H1 (cell line): ENCODE data around the gene INCENP. TPM values are rescaled to one million over a fixed set of nuclear protein-coding genes. Genes with fewer than 3 reads are reported as not detected.

Source experiments
- CTCF ChIA-PET: fragments of 300-600 bp; sonication (Branson Sonifier 250); formaldehyde crosslinking; loops from one replicate; lab custom pipeline; 2021; ENCODE audit not compliant: partially characterized antibody; lab: Charles Lee
- POLR2A ChIA-PET: fragments of 300-600 bp; sonication (Branson Sonifier 250); formaldehyde crosslinking; loops from one replicate; lab custom pipeline; 2021; ENCODE audit warnings: inconsistent platforms; ENCODE audit not compliant: partially characterized antibody; lab: Charles Lee
- DNase-seq, 2 experiments: peaks; one replicate each; pipeline versions ENCODE4 v3.0.0 to v3.0.0-alpha.2; 2010 to 2022; ENCODE audit warnings: low spot score in 2 of 2, low read depth in 1 of 2, mixed read lengths in 1 of 2
- FAIRE-seq: peaks from 2 replicates; lab custom pipeline; 2011; peaks lifted over from hg19 to GRCh38; lab: Jason Lieb, UNC
- H2AFZ ChIP-seq: 2 replicates; pipeline ENCODE4 v1.8.1; 2012; ENCODE audit warnings: low read length, inconsistent platforms
- H2AK5ac ChIP-seq: 2 replicates; pipeline ENCODE4 v1.6.1; 2013; ENCODE audit warnings: low read depth, low read length
- H2BK120ac ChIP-seq: replicated peaks from 2 replicates; pipeline ENCODE3; 2013; ENCODE audit warnings: low read depth, low read length, inconsistent platforms
- H2BK12ac ChIP-seq: 2 replicates; pipeline ENCODE4 v1.6.1; 2013; ENCODE audit warnings: low read depth, low read length
- H2BK15ac ChIP-seq: 2 replicates; pipeline ENCODE4 v1.6.1; 2013; ENCODE audit warnings: low read length
- H2BK20ac ChIP-seq: 2 replicates; pipeline ENCODE4 v1.6.1; 2013; ENCODE audit warnings: low read length
- H2BK5ac ChIP-seq: 2 replicates; pipeline ENCODE4 v1.6.1; 2013; ENCODE audit warnings: low read depth, low read length
- H3K14ac ChIP-seq: 2 replicates; pipeline ENCODE4 v1.6.1; 2013; ENCODE audit warnings: inconsistent platforms; ENCODE audit not compliant: insufficient read length
- H3K18ac ChIP-seq: 2 replicates; pipeline ENCODE4 v1.6.1; 2013; ENCODE audit warnings: low read length; ENCODE audit errors: extremely low read depth
- H3K23ac ChIP-seq: 2 replicates; pipeline ENCODE4 v1.6.1; 2013; ENCODE audit warnings: inconsistent platforms; ENCODE audit not compliant: insufficient read length
- H3K23me2 ChIP-seq: 2 replicates; pipeline ENCODE4 v1.6.1; 2013; ENCODE audit warnings: low read depth, low read length
- H3K27ac ChIP-seq: 2 replicates; pipeline ENCODE4 v1.6.1; 2011; ENCODE audit warnings: low read depth, low read length, inconsistent platforms
- H3K27me3 ChIP-seq, 4 experiments: replicated peaks in 1 of 4; 1 replicate in 1 of 4; 2 replicates in 3 of 4; pipeline versions ENCODE4 v1.6.1 to v1.8.1; 2011 to 2013; ENCODE audit warnings: low read length in 3 of 4, mild to moderate bottlenecking in 3 of 4, inconsistent platforms in 2 of 4, mixed read lengths in 2 of 4, moderate library complexity in 1 of 4; ENCODE audit not compliant: control insufficient read depth in 3 of 4, insufficient read depth in 3 of 4; ENCODE audit errors: extremely low read depth in 1 of 4
- H3K36me3 ChIP-seq, 4 experiments: 2 replicates each; pipeline versions ENCODE4 v1.6.1 to v1.8.1; 2011 to 2013; ENCODE audit warnings: mild to moderate bottlenecking in 4 of 4, low read length in 3 of 4, moderate library complexity in 2 of 4, control low read depth in 1 of 4, inconsistent platforms in 1 of 4; ENCODE audit not compliant: insufficient read depth in 4 of 4, control insufficient read depth in 2 of 4
- H3K4ac ChIP-seq: replicated peaks from 2 replicates; pipeline ENCODE3; 2013; ENCODE audit warnings: low read length, low read depth, mixed read lengths, inconsistent platforms; ENCODE audit not compliant: insufficient read length
- H3K4me1 ChIP-seq, 4 experiments: replicated peaks in 1 of 4; 1 replicate in 1 of 4; 2 replicates in 3 of 4; pipeline versions ENCODE4 v1.6.1 to v1.8.1; 2011 to 2013; ENCODE audit warnings: low read length in 3 of 4, inconsistent platforms in 2 of 4, mixed read lengths in 1 of 4; ENCODE audit not compliant: insufficient read depth in 4 of 4, control insufficient read depth in 3 of 4
- H3K4me2 ChIP-seq, 2 experiments: 2 replicates each; pipeline versions ENCODE4 v1.6.1 to v1.8.1; 2011 to 2013; ENCODE audit warnings: low read depth in 2 of 2, low read length in 2 of 2, control low read depth in 1 of 2, inconsistent platforms in 1 of 2, mild to moderate bottlenecking in 1 of 2; ENCODE audit not compliant: insufficient read depth in 1 of 2
- H3K4me3 ChIP-seq, 4 experiments: fragments of 200-600, 300-600 bp in 1 of 4; sonication (generic), shearing (Covaris generic), sonication (Bioruptor Twin) in 1 of 4; 2 replicates each; pipeline versions ENCODE4 v1.5.1 to v1.8.1; 2011 to 2016; ENCODE audit warnings: low read length in 4 of 4, low read depth in 3 of 4, control low read depth in 2 of 4, inconsistent platforms in 2 of 4, mild to moderate bottlenecking in 2 of 4, mixed read lengths in 1 of 4, moderate library complexity in 1 of 4; ENCODE audit not compliant: insufficient read depth in 2 of 4; ENCODE audit errors: extremely low read depth in 1 of 4
- H3K56ac ChIP-seq: replicated peaks from 2 replicates; pipeline ENCODE3; 2013; ENCODE audit warnings: low read depth, mild to moderate bottlenecking, mixed read lengths, low read length, inconsistent platforms; ENCODE audit not compliant: insufficient read length
- H3K79me1 ChIP-seq: 2 replicates; pipeline ENCODE4 v1.6.1; 2013; ENCODE audit warnings: low read depth, low read length, control low read depth
- H3K79me2 ChIP-seq, 2 experiments: 2 replicates each; pipeline versions ENCODE4 v1.6.1 to v1.8.1; 2012 to 2013; ENCODE audit warnings: low read length in 2 of 2, mild to moderate bottlenecking in 2 of 2, inconsistent platforms in 1 of 2; ENCODE audit not compliant: insufficient read depth in 2 of 2, control insufficient read depth in 1 of 2
- H3K9ac ChIP-seq, 4 experiments: replicated peaks in 1 of 4; 1 replicate in 1 of 4; 2 replicates in 3 of 4; pipeline versions ENCODE4 v1.6.1 to v1.8.1; 2011 to 2013; ENCODE audit warnings: low read depth in 3 of 4, low read length in 3 of 4, control low read depth in 2 of 4, mild to moderate bottlenecking in 2 of 4, moderate library complexity in 2 of 4, inconsistent platforms in 1 of 4; ENCODE audit errors: extremely low read depth in 1 of 4
- H3K9me3 ChIP-seq, 2 experiments: 2 replicates each; pipeline versions ENCODE4 v1.6.1 to v1.8.1; 2012 to 2013; ENCODE audit warnings: mild to moderate bottlenecking in 2 of 2, moderate library complexity in 2 of 2, control low read depth in 1 of 2, inconsistent platforms in 1 of 2, low read depth in 1 of 2, low read length in 1 of 2, mixed read lengths in 1 of 2; ENCODE audit not compliant: insufficient read depth in 2 of 2
- H4K20me1 ChIP-seq, 2 experiments: replicated peaks in 1 of 2; 2 replicates each; pipeline versions ENCODE3 to v1.8.1; 2011 to 2013; ENCODE audit warnings: inconsistent platforms in 2 of 2, low read length in 2 of 2, mild to moderate bottlenecking in 1 of 2; ENCODE audit not compliant: insufficient read depth in 2 of 2, control insufficient read depth in 1 of 2
- H4K5ac ChIP-seq: 2 replicates; pipeline ENCODE4 v1.6.1; 2013; ENCODE audit warnings: low read length, low read depth, mixed read lengths, inconsistent platforms; ENCODE audit not compliant: insufficient read length
- H4K8ac ChIP-seq: 2 replicates; pipeline ENCODE4 v1.8.0; 2013; ENCODE audit warnings: mild to moderate bottlenecking, moderate library complexity, low read length, inconsistent platforms; ENCODE audit not compliant: insufficient read depth; ENCODE audit errors: extremely low read depth
- H4K91ac ChIP-seq: replicated peaks from 2 replicates; pipeline ENCODE3; 2013; ENCODE audit warnings: low read length, mixed read lengths, inconsistent platforms; ENCODE audit not compliant: insufficient read length
- BCL11A ChIP-seq, 2 experiments: IDR thresholded peaks; one replicate each; pipeline ENCODE4 v1.6.1; 2011; ENCODE audit warnings: low read depth in 2 of 2, low read length in 2 of 2, mild to moderate bottlenecking in 2 of 2
- CBX5 ChIP-seq: fragments of 300-800, 300-1000 bp; sonication (generic); IDR thresholded peaks from 2 replicates; pipeline ENCODE4 v1.7.1; 2016; ENCODE audit warnings: antibody characterized with exemption, low read length, low read depth
- CEBPB ChIP-seq: IDR thresholded peaks from 2 replicates; pipeline ENCODE4 v1.6.1; 2012; ENCODE audit warnings: low read depth, low read length
- CTCF ChIP-seq, 3 experiments: IDR thresholded peaks; 1 replicate in 2 of 3; 2 replicates in 1 of 3; pipeline versions ENCODE4 v1.5.1 to v1.6.1; 2011; ENCODE audit warnings: low read length in 3 of 3, mild to moderate bottlenecking in 3 of 3, inconsistent platforms in 2 of 3, low read depth in 1 of 3, moderate library complexity in 1 of 3; ENCODE audit not compliant: insufficient read depth in 1 of 3; ENCODE audit errors: control extremely low read depth in 1 of 3
- EP300 ChIP-seq, 2 experiments: IDR thresholded peaks; 1 replicate in 1 of 2; 2 replicates in 1 of 2; pipeline ENCODE4 v1.6.1; 2011 to 2012; ENCODE audit warnings: low read depth in 2 of 2, low read length in 2 of 2, mild to moderate bottlenecking in 2 of 2, borderline replicate concordance in 1 of 2, inconsistent platforms in 1 of 2, moderate library complexity in 1 of 2
- KDM5A ChIP-seq: fragments of 200-600 bp; IDR thresholded peaks from 2 replicates; pipeline ENCODE4 v1.7.1; 2012; ENCODE audit warnings: mild to moderate bottlenecking, low read length, inconsistent platforms, mixed read lengths
- POLR2A ChIP-seq, 2 experiments: IDR thresholded peaks; 1 replicate in 1 of 2; 2 replicates in 1 of 2; pipeline ENCODE4 v1.6.1; 2011; ENCODE audit warnings: low read depth in 2 of 2, low read length in 2 of 2, mild to moderate bottlenecking in 2 of 2; ENCODE audit errors: control extremely low read depth in 1 of 2
- RAD21 ChIP-seq, 2 experiments: IDR thresholded peaks in 1 of 2; conservative IDR thresholded peaks in 1 of 2; 2 replicates each; pipeline ENCODE4 v1.6.1; 2011; ENCODE audit warnings: low read depth in 2 of 2, low read length in 2 of 2, improper control_type of control experiment in 1 of 2, inconsistent platforms in 1 of 2, mild to moderate bottlenecking in 1 of 2, moderate library complexity in 1 of 2
- SP1 ChIP-seq: IDR thresholded peaks from 2 replicates; pipeline ENCODE4 v1.6.1; 2011; ENCODE audit warnings: low read depth, low read length
- WGBS, 2 experiments: shearing (Covaris generic) in 1 of 2; methylation state at CpG; one replicate each; pipeline versions ENCODE4 v1.1.6 to v1.1.7; 2013 to 2015; ENCODE audit warnings: low lambda C conversion rate in 2 of 2, mixed read lengths in 2 of 2, inconsistent platforms in 1 of 2, low coverage in 1 of 2, missing lambda C conversion rate in 1 of 2; ENCODE audit not compliant: insufficient replicate concordance in 2 of 2, insufficient coverage in 1 of 2, insufficient read length in 1 of 2; ENCODE audit errors: extremely low coverage in 1 of 2, missing lambda C conversion rate in 1 of 2; 5-methylcytosine and 5-hydroxymethylcytosine counted together
- polyA plus RNA-seq, 7 experiments: library from polyadenylated mRNA; depleted of rRNA in 3 of 7; stranded (reverse) in 5 of 7; unstranded in 2 of 7; fragments of >200 nt in 5 of 7; fragments of 200-250 nt in 2 of 7; gene quantifications; 1 replicate in 5 of 7; 2 replicates in 1 of 7; 4 replicates in 1 of 7; pipeline versions ENCODE4 v1.2.1 to v1.2.3, GENCODE V29; 2011 to 2013; ENCODE audit warnings: missing spikeins in 2 of 7, mixed read lengths in 2 of 7
- total RNA-seq: library from RNA; stranded (reverse); fragmentation: NEBNext Ultra II Directional; extraction: Animal tissue kit (Norgen Biotek cat#: 25700); gene quantifications from 2 replicates; pipeline ENCODE4 v1.2.1, GENCODE V29; 2021

The INCENP gene
- total and polyA plus RNA-seq, 2 of the 8 experiments (the other 6 are each of a cell fraction or from before 2014, with no cell fraction given) = 25.4 to 132 TPM

GRCh38 chr11:62108017-62108750 is 15.6 kb upstream of the INCENP start:
- Histone ChIP-seq H2BK12ac (peak overlapping the region; percentile 86; the same call in 1 of the 2 replicates), H2BK15ac (peak overlapping the region; percentile 92; the same call in 1 of the 2 replicates), H2BK5ac (no peak overlapping the region), H3K9ac (no peak overlapping the region), H2AK5ac (no peak overlapping the region), H3K79me2 (no peaks in the 10 kb centered on the region), H3K27ac (no peak overlapping the region), H4K20me1 (no peaks in the 10 kb centered on the region), H3K4ac (no peak overlapping the region), H3K36me3 (no peaks in the 10 kb centered on the region), H3K18ac (no peak overlapping the region), H3K9me3 (peaks cover 0 to 5% of the 10 kb centered on the region in 2 experiments; a peak in 2 of 4 replicates), H4K5ac (no peak overlapping the region), H3K79me1 (no peaks in the 10 kb centered on the region), H4K91ac (no peak overlapping the region), H2BK120ac (peak overlapping the region; percentile 70), H4K8ac (no peak overlapping the region), H3K56ac (no peak overlapping the region), H3K4me2 (no peak overlapping the region), H2BK20ac (no peak overlapping the region), H3K27me3 (no peaks in the 10 kb centered on the region), H3K23ac (no peak overlapping the region), H3K14ac (no peak overlapping the region), H3K4me1 (no peaks in the 10 kb centered on the region; a peak in 1 of 7 replicates), H2AFZ (peak overlapping the region; percentile 96), H3K4me3 (no peak overlapping the region), H3K23me2 (no peaks in the 10 kb centered on the region)
- ChIA-PET POLR2A (interaction anchor here (0.6 to 2.4 kb wide), 8 partner anchors 140 to 241 kb away, joined by 3 to 10 read pairs (median 4); partner anchors contain the start of genes BEST1 and FTH1), CTCF (interaction anchor here (0.6 to 9.4 kb wide), 72 partner anchors 9 to 724 kb away, joined by 3 to 132 read pairs (median 4); no protein-coding TSS in a partner anchor)
- FAIRE-seq (no peak), DNase-seq (peak in 1 of 2 experiments; percentile 19)
- 56% methylated on average over 14 of the region's 14 CpGs; no CpG with 5 or more reads in 1 of the 2 experiments for WGBS, 2 experiments
- TF ChIP-seq RAD21 (IDR thresholded peaks at IDR 0.05 in 1 of 2, conservative IDR thresholded peaks at IDR 0.05 in 1 of 2; ENCODE audit: low read depth in 2 of 2, low read length in 2 of 2) = peak; percentile 93 to 94
- no peak for TF ChIP-seq POLR2A (IDR thresholded peaks at IDR 0.05; ENCODE audit: control extremely low read depth in 1 of 2, low read depth in 2 of 2, low read length in 2 of 2)
- peak in 2 of 3 experiments; percentile 77 to 83; a peak in 3 of 4 replicates for TF ChIP-seq CTCF (IDR thresholded peaks at IDR 0.05; ENCODE audit: control extremely low read depth in 1 of 3, insufficient read depth in 1 of 3, low read depth in 1 of 3, low read length in 3 of 3)
- TF ChIP-seq CEBPB = 0 out of 2 replicates have a peak, but pooled peaks have one; percentile 6
- TF ChIP-seq EP300 (IDR thresholded peaks at IDR 0.05; ENCODE audit: borderline replicate concordance in 1 of 2, low read depth in 2 of 2, low read length in 2 of 2) = no peak
- no peak for TF ChIP-seq KDM5A
- no peak for TF ChIP-seq CBX5
- TF ChIP-seq SP1 = no peak
- no peak for TF ChIP-seq BCL11A (IDR thresholded peaks at IDR 0.05; ENCODE audit: low read depth in 2 of 2, low read length in 2 of 2)
